Activated B cell treated with CpG ODN at 0.5 μM for 24 hours (primary cell): ENCODE measurements around the gene ARHGEF9. TPM values are rescaled to one million over a fixed set of nuclear protein-coding genes. Genes with fewer than 3 reads are reported as not detected.

Experiments used
- ATAC-seq: fragments of 200-7000 bp; cut with Tn5 transposase; one replicate; pipeline ENCODE4 v1.10.0; 2021; ENCODE audit warnings: low read depth, mild to moderate bottlenecking, moderate library complexity
- CTCF ChIA-PET: fragments of 350-600 bp; sonication (Branson Sonifier 250); formaldehyde crosslinking; loops from one replicate; lab custom pipeline; 2021; ENCODE audit warnings: antibody characterized with exemption; lab: Charles Lee
- POLR2A ChIA-PET: fragments of 350-600 bp; sonication (Branson Sonifier 250); formaldehyde crosslinking; loops from one replicate; lab custom pipeline; 2021; ENCODE audit warnings: antibody characterized with exemption; lab: Charles Lee
- DNase-seq: peaks from one replicate; pipeline ENCODE4 v3.0.0; 2022
- H3K27ac Mint-ChIP-seq: one replicate; pipeline ENCODE4 v1.8.0; 2020; ENCODE audit warnings: mixed read lengths
- H3K27me3 Mint-ChIP-seq: one replicate; pipeline ENCODE4 v1.8.0; 2021; ENCODE audit warnings: mixed read lengths
- H3K36me3 Mint-ChIP-seq: one replicate; pipeline ENCODE4 v1.8.0; 2021; ENCODE audit warnings: low read depth, mixed read lengths
- H3K4me1 Mint-ChIP-seq: one replicate; pipeline ENCODE4 v1.8.0; 2021; ENCODE audit warnings: mixed read lengths
- H3K4me3 Mint-ChIP-seq: one replicate; pipeline ENCODE4 v1.8.0; 2020; ENCODE audit warnings: mild to moderate bottlenecking, mixed read lengths
- H3K9me3 Mint-ChIP-seq: one replicate; pipeline ENCODE4 v1.8.0; 2020; ENCODE audit warnings: mixed read lengths
- CTCF ChIP-seq: fragments of 200-600 bp; IDR thresholded peaks from one replicate; pipeline ENCODE4 v1.8.0; 2022; ENCODE audit warnings: antibody characterized with exemption, mild to moderate bottlenecking
- intact Hi-C: fragments of 100-400 bp; cut with micrococcal nuclease; formaldehyde crosslinking; loops from one replicate; pipeline ENCODE4 v1.15.1; 2024
- total RNA-seq: library from RNA; stranded (reverse); gene quantifications from 2 replicates; pipeline ENCODE4 v1.2.3, GENCODE V29; 2022

The ARHGEF9 gene
- total RNA-seq, 1 donor from 2014 or later = 25.1 TPM

GRCh38 chrX:63782515-63782914 is 2.5 kb downstream of the ARHGEF9 start:
- DNase-seq (no peak), ATAC-seq (no peak)
- Mint-ChIP-seq H3K27me3 (no peaks in the 10 kb centered on the region), H3K4me1 (no peaks in the 10 kb centered on the region), H3K4me3 (no peak overlapping the region), H3K27ac (no peak overlapping the region), H3K9me3 (no peaks in the 10 kb centered on the region), H3K36me3 (no peaks in the 10 kb centered on the region)
- POLR2A ChIA-PET = no interaction called here
- CTCF ChIA-PET = no interaction called here
- intact Hi-C loops = no loop called here
- no peak for TF ChIP-seq CTCF

GRCh38 chrX:63768760-63769159 is 16.3 kb downstream of the ARHGEF9 start:
- no peak for TF ChIP-seq CTCF
- ChIA-PET CTCF (no interaction called here), POLR2A (no interaction called here)
- Mint-ChIP-seq H3K4me3 (no peak overlapping the region), H3K36me3 (no peaks in the 10 kb centered on the region), H3K9me3 (no peaks in the 10 kb centered on the region), H3K27ac (no peak overlapping the region), H3K27me3 (no peaks in the 10 kb centered on the region), H3K4me1 (no peaks in the 10 kb centered on the region)
- ATAC-seq = no peak
- no peak for DNase-seq
- intact Hi-C loops = no loop called here

GRCh38 chrX:63765712-63766111 is 19.3 kb downstream of the ARHGEF9 start:
- ChIA-PET POLR2A (no interaction called here), CTCF (no interaction called here)
- H3K36me3 Mint-ChIP-seq = no peaks in the 10 kb centered on the region
- H3K4me1 Mint-ChIP-seq = peaks cover 9% of the 10 kb centered on the region
- no peak overlapping the region for H3K4me3 Mint-ChIP-seq
- no peak for TF ChIP-seq CTCF
- no peak for ATAC-seq
- H3K27me3 Mint-ChIP-seq = no peaks in the 10 kb centered on the region
- no peaks in the 10 kb centered on the region for H3K9me3 Mint-ChIP-seq
- DNase-seq = no peak
- intact Hi-C loops = no loop called here
- no peak overlapping the region for H3K27ac Mint-ChIP-seq

- Mint-ChIP-seq H3K4me1 (peaks cover 9% of the 10 kb centered on the region), H3K27ac (no peak overlapping the region), H3K27me3 (no peaks in the 10 kb centered on the region), H3K36me3 (no peaks in the 10 kb centered on the region), H3K4me3 (no peak overlapping the region), H3K9me3 (no peaks in the 10 kb centered on the region)
- ChIA-PET POLR2A (no interaction called here), CTCF (no interaction called here)
- DNase-seq (no peak), ATAC-seq (no peak)
- no peak for TF ChIP-seq CTCF
- intact Hi-C loops = no loop called here
Observed at GRCh38 chrX:63764946-63765345, 20.1 kb downstream of the ARHGEF9 start.

GRCh38 chrX:63761639-63762038 is 23.4 kb downstream of the ARHGEF9 start:
- POLR2A ChIA-PET = no interaction called here
- TF ChIP-seq CTCF = no peak

More at GRCh38 chrX:63761639-63762038, 23.4 kb downstream of the ARHGEF9 start:
- DNase-seq (no peak), ATAC-seq (peak; percentile 18)
- no peak overlapping the region for H3K27ac Mint-ChIP-seq
- no peaks in the 10 kb centered on the region for H3K27me3 Mint-ChIP-seq
- intact Hi-C loops = no loop called here
- H3K4me3 Mint-ChIP-seq = no peak overlapping the region
- H3K4me1 Mint-ChIP-seq = peaks cover 9% of the 10 kb centered on the region
- H3K9me3 Mint-ChIP-seq = no peaks in the 10 kb centered on the region
- CTCF ChIA-PET = interaction anchor here (2.2 kb wide), 1 partner anchor 511 kb away, joined by 5 read pairs; no protein-coding TSS in a partner anchor
- no peaks in the 10 kb centered on the region for H3K36me3 Mint-ChIP-seq
